ENCODE measurements around the gene RPL38.

RPL38 gene

DNA sequence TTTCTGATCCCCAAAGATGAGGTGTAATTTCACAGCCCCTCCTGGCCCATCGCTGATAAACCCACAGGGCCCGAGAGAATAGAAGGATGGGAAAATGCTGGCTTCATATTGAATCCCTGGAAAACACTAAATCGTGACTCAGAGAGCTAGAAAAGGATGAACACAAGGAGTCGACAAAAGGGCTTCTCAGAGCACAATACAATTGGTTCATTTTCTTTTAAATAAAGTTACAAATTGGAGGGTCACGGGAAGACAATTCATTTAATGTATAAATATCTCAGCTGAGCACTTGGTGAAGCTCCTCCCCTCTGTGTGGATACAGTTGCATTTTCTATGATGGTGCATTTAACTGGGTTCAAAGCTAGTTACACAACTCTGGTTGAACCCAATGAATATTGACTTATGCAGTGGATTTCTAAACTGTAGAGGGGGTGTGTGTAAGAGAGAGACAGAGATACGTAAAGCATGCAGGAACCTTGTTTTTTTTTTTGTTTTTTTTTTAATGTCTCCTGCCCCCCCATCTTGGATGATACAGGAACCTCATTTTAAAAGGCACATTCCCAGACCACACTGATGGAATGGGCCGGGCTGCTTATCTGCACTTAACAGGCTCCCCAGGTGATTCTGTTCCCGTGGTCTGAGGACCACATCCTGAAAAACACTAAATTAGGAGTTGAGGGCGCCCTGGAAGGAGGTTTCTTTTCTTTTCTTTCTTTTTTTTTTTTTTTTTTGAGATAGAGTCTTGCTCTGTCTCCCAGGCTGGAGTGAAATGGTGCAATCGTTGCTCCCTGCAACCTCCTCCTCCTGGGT lies 24.0 kb downstream of the RPL38 start:
- no peak for DNase-seq (ENCODE audit: low read depth)

GRCh38 chr17:74228306-74228978 lies 25.0 kb downstream of the RPL38 start:
- DNase-seq (ENCODE audit: low read depth), result no peak

GRCh38 chr17:74230896-74231295 lies 27.4 kb downstream of the RPL38 start:
- no peak for DNase-seq (ENCODE audit: low read depth)

- no peak for DNase-seq (ENCODE audit: low read depth)
These were observed 28.7 kb downstream of the RPL38 start for GRCh38 chr17:74231928-74232907.

GRCh38 chr17:74233937-74234336 lies 30.5 kb downstream of the RPL38 start:
- DNase-seq (ENCODE audit: low read depth), result no peak

- no peak for DNase-seq (ENCODE audit: low read depth)
These were observed 31.0 kb downstream of the RPL38 start for GRCh38 chr17:74234486-74234885.

- DNase-seq (ENCODE audit: low read depth), result no peak
These were observed 31.6 kb downstream of the RPL38 start for GRCh38 chr17:74235040-74235581.

- DNase-seq (ENCODE audit: low read depth), result no peak
These were observed 32.5 kb downstream of the RPL38 start for GRCh38 chr17:74235911-74236371.

- DNase-seq (ENCODE audit: low read depth), result no peak
These were observed 33.8 kb downstream of the RPL38 start for GRCh38 chr17:74237321-74237720.

DNA sequence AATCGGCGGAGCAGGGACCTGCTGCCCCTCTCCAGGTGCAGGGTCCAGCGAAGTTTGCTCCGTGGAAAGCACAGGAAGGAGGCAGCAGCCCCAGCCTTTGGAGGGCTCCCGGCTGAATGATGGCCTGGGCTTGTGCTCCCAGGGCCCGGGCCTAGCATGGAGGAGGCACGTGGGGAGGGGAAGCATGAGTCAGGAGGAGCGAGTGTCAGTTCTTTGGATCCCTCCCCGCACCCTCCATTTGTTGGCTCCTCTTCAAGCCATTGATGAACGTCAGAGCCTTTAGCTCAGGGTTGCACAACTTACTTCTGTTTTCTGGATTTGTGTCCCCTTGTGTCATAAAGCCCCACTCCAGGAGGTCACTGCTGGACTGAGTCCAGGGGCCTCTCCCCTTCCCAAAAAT lies 35.7 kb downstream of the RPL38 start:
- no peak for DNase-seq (ENCODE audit: low read depth)

DNA sequence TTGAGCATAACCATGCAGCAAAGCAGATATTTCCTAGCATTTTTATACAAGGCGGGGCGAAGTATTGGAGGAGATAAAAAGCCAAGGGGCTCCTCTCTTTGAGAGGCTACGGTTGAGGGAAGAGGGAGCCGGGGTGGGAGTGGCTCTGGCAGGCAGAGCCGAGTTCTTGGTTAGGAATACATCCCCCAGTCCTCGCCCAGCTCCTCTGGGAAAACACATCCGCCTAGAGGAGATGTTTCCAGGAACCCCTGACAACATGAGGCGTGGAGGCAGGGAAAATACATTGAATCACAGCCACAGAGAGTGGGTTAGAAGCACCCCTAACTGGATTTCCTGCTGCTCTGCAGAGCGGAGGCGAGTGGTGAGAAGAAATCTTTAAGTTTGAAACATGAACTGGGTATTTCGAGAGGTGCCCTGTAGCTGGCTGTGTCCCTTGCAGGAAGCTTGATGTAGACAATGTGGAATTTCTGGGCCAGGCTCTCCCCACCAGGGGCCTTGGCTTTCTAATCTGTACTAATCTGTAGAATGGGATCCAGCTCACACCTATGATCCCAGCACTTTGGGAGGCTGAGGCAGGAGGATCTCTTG lies 37.2 kb downstream of the RPL38 start:
- DNase-seq (ENCODE audit: low read depth), result no peak

DNA sequence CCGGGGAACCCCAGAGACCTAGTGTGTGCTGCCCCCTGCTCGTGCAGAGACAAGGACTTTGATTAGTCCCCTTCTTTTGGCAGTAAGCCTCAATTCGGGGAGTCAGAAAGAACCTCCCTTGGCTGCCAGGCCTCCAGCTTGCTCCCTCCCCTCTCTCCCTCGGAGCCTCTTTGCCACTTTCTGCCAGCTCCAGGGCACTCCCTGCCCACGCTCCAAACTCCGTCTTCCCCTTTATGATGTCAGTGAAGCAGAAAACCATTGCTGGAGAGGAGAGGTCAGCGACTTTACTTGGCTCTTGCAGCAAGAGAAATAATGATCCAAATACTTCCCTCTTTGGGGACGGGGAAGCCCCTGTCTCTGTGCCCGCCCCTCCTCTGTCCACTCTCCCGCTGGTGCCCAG lies 38.0 kb downstream of the RPL38 start:
- DNase-seq (ENCODE audit: low read depth), result no peak

DNA sequence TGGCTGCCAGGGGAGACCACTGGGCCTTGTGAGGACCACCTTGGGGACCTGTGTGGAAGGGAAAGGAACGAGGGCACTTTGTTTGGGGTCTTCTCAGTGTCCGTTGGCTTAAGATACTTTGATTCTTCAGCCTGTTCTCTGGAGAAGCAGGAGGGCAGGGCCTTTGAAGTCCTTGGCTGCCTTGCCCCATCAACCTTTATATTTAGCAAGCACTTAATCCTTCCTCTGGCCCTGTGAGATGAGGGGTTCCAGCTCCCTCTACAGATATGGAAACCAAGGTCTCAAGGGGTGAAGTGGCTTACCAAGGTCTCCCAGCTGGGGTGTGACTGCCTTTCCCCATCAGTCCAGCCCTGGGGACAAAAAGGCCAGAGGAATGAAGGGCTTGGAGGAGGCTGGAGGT lies 38.4 kb downstream of the RPL38 start:
- DNase-seq (ENCODE audit: low read depth), result no peak

GRCh38 chr17:74243013-74243755 lies 39.7 kb downstream of the RPL38 start:
- DNase-seq (ENCODE audit: low read depth), result no peak

GRCh38 chr17:74244128-74244527 lies 40.6 kb downstream of the RPL38 start:
- DNase-seq (ENCODE audit: low read depth), result no peak

DNA sequence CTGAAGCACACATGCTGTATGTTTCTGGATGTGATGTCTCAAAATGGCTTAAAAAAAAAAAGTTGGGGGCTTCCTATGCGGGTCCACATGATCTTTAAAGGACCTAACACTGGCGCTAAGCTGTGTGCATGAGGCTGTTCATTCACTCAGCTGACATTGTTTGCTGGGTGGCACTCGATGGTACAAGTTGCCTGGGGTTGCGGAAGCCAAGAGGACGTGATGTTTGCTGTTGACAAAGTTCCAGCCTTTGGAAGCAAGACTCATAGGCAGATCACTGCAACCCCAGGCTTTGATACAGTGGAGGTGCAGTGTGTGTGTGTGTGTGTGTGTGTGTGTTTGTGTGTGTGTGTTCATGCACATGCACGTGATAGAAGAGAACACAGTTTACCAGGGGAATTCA lies 41.1 kb downstream of the RPL38 start:
- DNase-seq (ENCODE audit: low read depth), result no peak

- no peak for DNase-seq (ENCODE audit: low read depth)
These were observed 41.8 kb downstream of the RPL38 start for GRCh38 chr17:74245145-74245831.

- DNase-seq (ENCODE audit: low read depth), result no peak
These were observed 42.4 kb downstream of the RPL38 start for GRCh38 chr17:74245871-74246270.

DNA sequence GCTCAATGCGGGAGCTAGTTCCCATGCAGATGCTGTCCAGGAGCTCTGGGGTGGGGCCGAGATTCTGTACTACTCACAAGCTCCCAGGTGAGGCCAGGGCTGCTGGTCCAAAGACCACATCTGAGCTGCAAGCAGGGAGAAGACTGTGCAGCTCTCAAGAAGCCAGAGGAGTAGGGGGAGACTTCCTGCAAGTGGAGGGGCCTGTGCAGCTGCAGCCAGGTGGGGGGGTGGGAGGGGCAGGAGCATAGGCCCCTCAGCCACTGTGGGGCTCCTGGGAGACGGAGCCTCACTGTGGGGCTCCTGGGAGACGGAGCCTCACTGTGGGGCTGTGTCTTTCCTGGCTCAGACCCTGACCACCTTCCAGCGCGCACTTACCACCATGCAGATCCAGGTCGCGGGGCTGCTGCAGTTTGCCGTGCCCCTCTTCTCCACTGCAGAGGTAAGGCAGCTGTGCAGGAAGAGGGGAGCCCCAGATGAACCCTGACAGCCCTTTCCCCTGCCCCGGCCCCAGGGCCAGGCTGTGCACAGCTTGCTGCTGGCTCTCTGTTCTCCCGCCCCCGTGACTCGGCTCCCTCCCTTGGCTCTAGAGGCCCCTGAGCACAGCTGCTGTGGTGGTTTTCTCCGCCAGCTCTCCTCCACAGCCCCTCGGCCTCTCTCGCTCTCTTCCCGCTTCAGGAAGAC lies 46.3 kb downstream of the RPL38 start:
- no peak for DNase-seq (ENCODE audit: low read depth)

All from stimulated activated CD8-positive, alpha-beta memory T cell treated with anti-CD3 and anti-CD28 coated beads, Interleukin-7, amount 100 ng/mL, for 24 hours (primary cell).